HG03439 (cell line): ENCODE data around the gene HEATR9.
A peak's percentile ranks its signal among the peaks of the same experiment; 100 is the strongest.

ENCODE experiments used
- ATAC-seq: cut with Tn5 transposase; IDR thresholded peaks from one replicate; pipeline ENCODE4 v1.9.1; 2021; ENCODE audit warnings: mild to moderate bottlenecking, moderate library complexity; ENCODE audit not compliant: unreplicated experiment

HEATR9 gene

DNA sequence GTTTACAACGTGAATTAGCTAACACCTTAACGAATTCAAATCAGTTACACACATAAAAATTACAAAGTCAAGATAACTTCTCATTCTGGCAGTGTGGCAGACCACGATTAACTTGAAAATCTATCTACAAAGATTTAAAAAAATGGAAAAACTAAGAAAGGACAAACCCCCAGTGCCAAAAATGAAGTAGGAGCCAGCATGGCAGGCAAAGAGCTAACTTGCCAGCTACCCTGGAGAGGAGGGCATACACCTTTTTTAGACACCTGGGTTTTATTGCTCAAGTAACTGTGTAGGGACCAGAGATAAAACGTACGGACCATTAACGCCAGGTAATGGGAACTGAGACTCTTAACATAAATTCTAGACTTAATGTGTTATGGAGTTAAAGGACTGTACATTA lies 56.9 kb downstream of the HEATR9 start:
- ATAC-seq = no peak

DNA sequence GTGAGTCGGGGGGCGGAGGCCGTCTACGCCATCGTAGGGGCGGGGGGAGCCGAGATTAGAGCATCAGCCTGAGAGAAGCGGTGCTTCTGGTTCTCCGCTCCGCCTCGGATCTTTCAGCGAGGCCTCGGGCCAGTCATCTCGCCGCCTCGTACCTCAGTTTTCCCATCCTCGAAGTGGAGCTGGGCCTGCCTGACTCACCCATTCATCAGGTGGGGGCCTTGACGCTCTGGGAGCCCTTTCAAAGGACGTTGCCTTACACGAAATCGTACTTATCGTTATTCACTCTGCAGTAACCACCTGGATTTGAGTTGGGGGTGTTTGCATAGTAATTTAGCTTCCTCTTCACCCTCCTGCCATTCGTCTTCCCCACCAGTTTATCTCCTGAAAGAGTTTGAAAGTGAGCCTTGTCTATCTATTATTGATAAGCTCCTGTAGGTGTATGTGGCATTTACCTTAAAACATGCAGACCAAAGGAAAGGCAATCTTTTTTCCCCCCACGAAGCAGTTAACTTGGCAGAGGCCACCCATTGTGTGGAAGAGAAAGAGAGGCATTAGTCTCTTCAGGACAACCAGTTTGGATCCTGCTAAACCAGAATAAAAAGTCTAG lies 58.7 kb downstream of the HEATR9 start:
- peak; percentile 1 for ATAC-seq

DNA sequence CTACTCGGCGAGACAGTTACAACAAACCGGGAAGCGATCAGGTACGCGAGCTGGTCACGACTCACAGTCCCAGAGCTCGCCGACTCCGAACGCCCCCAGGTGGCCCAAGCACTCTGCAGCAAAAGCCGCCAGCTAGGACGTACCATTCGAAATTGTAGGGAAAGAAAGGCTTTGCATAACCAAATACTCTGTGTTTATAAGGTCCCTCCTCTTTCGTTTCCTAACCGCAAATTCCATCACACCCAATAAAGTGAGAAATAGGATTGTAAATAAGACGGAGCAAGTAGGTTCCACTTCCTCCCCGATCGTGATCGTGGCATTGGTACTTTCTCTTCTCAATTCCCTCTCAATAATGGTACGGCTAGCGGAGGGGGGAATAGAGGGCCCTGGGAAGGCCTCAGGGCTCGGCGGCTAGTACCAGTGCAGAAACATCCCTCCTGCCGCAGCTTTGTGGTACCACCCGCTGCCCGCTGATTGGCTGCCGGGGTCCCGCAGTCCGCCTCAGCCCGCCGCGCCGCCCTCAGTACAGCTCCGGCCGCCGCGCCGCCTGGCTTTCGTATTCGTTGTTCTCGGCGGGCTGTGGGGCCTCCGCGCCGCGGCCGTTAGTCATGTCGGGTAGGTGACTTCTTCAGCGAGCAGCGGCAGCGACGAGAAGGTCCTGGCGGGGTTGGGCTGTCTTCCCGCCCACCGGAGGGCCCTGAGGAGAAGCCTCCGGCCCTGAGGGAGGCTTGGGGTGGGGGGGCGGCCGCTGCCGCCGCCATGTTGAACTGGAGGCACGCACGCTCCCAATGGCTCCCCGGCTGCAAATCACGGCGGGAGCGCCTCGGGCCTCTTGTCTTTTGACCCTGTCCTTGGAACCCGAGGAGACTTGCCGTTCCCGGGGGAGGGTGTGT lies 59.5 kb downstream of the HEATR9 start, which contains the start of gene TAF15:
Gene TAF15 (plus strand): TSS at position 523 of the 893 bp plus-strand sequence. CDS start 86 bp downstream, at position 609.
- ATAC-seq = peak; percentile 90

DNA sequence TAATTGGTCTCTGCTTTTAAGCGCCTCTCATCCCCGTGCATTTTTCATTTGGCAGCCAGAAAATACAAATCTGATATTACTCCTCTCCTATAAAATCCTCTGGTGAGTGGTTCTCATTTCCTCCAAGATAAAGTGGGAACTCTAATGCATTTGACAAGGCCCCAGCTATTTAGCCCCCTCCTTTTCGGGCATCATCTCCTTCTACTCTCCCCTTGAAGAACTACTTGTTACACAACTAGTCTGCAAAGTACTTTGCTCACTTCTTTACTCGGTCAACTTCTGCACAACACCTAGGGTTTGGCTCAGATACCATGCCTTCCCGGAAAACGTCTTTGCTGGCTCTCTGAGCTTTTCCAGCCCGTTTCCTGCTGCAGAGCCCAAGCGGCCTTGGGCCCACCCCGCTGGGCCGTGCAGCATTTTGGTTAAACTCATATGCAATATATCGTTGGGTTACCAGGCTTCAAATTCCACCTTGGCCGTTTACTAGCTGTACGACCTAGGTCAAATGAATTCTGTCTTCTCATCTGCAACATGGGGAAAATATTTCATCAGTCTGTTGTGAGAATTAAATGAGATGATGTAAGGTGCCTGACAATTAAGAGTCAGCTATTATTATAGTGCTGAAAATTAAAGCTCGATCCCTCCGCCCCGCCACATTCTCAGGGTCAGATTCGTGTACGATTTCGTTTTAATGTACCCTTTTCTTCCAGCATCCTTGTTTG lies 60.3 kb downstream of the HEATR9 start:
- no peak for ATAC-seq

DNA sequence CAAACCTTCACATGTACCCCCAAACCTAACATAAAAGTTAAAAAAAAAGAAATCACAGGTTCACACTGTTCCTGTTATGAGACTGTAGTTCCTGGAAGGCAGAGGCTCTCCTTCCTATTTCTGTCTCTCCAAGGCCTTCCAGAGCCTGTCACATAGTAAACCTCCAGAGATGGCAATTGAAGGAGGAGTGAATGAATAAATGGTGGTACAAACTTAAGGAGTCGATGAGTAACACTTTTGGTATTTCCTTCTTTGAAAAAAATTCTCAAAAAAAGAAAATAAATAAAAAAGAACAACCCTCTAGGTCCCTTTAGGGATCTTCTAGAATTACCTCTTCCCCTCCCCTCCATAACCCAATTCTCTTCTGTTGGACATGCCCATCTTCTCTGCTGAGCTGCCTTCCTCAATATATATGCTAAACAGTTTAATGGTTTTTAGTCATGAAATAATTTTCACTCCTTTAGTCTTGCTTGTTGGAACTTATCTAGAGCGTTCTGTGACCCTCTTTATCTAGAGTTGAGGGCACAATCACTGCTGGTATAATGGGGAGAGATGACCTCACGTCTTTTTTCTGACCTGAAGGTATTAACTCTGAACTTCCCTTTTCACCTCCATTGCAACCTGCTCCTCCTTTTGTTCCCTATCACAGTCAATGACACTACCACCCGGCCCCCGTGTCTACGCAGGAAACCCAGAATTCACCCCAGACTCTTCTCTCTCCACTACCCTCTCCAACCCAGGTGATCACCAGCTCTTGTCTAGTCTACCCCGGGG lies 61.1 kb downstream of the HEATR9 start:
- no peak for ATAC-seq
